Liver (tissue), 9 donors: ENCODE measurements around the gene LIN9. TPM values are rescaled to one million over a fixed set of nuclear protein-coding genes. Genes with fewer than 3 reads are reported as not detected.

Experiments
- DNase-seq: peaks from one replicate; pipeline ENCODE4 v3.0.0-alpha.2; 2017; ENCODE audit warnings: low spot score
- H3K27ac ChIP-seq, 2 donors: one replicate each; pipeline ENCODE4 v1.7.0; 2013; ENCODE audit warnings: inconsistent platforms in 2 of 2, low read length in 2 of 2, control low read depth in 1 of 2, low read depth in 1 of 2, mild to moderate bottlenecking in 1 of 2
- H3K27me3 ChIP-seq, 4 donors: one replicate each; pipeline versions ENCODE4 v1.6.1 to v1.7.0; 2013; ENCODE audit warnings: low read length in 3 of 4, inconsistent platforms in 1 of 4, mild to moderate bottlenecking in 1 of 4, moderate library complexity in 1 of 4; ENCODE audit not compliant: control insufficient read depth in 4 of 4, insufficient read depth in 4 of 4
- H3K36me3 ChIP-seq, 4 donors: one replicate each; pipeline versions ENCODE4 v1.6.1 to v1.7.0; 2013; ENCODE audit warnings: low read length in 3 of 4, mild to moderate bottlenecking in 3 of 4, low read depth in 1 of 4, moderate library complexity in 1 of 4; ENCODE audit not compliant: control insufficient read depth in 4 of 4, insufficient read depth in 3 of 4
- H3K4me1 ChIP-seq, 4 donors: one replicate each; pipeline versions ENCODE4 v1.6.1 to v1.7.0; 2013; ENCODE audit warnings: low read length in 3 of 4, mild to moderate bottlenecking in 3 of 4, moderate library complexity in 1 of 4; ENCODE audit not compliant: control insufficient read depth in 4 of 4, insufficient read depth in 4 of 4
- H3K4me3 ChIP-seq, 3 donors: one replicate each; pipeline versions ENCODE4 v1.6.1 to v1.7.0; 2013; ENCODE audit warnings: low read length in 3 of 3, control low read depth in 1 of 3, low read depth in 1 of 3, mild to moderate bottlenecking in 1 of 3
- H3K9ac ChIP-seq, 2 donors: one replicate each; pipeline ENCODE4 v1.7.0; 2013; ENCODE audit warnings: low read length in 2 of 2, mild to moderate bottlenecking in 2 of 2, moderate library complexity in 2 of 2, control low read depth in 1 of 2, low read depth in 1 of 2
- H3K9me3 ChIP-seq, 4 donors: one replicate each; pipeline versions ENCODE4 v1.6.1 to v1.7.0; 2013; ENCODE audit warnings: low read length in 3 of 4; ENCODE audit not compliant: control insufficient read depth in 4 of 4
- FOXA1 ChIP-seq: IDR thresholded peaks from 2 replicates; pipeline ENCODE4 v1.6.1; 2016; ENCODE audit warnings: antibody characterized with exemption
- FOXA2 ChIP-seq: IDR thresholded peaks from 2 replicates; pipeline ENCODE4 v1.6.1; 2016; ENCODE audit warnings: antibody characterized with exemption
- GABPA ChIP-seq, 2 donors: IDR thresholded peaks in 1 of 2; conservative IDR thresholded peaks in 1 of 2; 2 replicates each; pipeline ENCODE4 v1.6.1; 2016; ENCODE audit warnings: antibody characterized with exemption in 2 of 2, mild to moderate bottlenecking in 1 of 2, moderate library complexity in 1 of 2
- HNF4A ChIP-seq, 2 donors: conservative IDR thresholded peaks; 2 replicates each; pipeline ENCODE4 v1.6.1; 2016; ENCODE audit warnings: antibody characterized with exemption in 2 of 2, mild to moderate bottlenecking in 2 of 2
- JUND ChIP-seq, 2 donors: IDR thresholded peaks; 2 replicates each; pipeline ENCODE4 v1.6.1; 2016; ENCODE audit warnings: antibody characterized with exemption in 2 of 2
- NR2F2 ChIP-seq: IDR thresholded peaks from 2 replicates; pipeline ENCODE4 v1.6.1; 2016; ENCODE audit warnings: antibody characterized with exemption
- RAD21 ChIP-seq, 2 donors: IDR thresholded peaks; 2 replicates each; pipeline ENCODE4 v1.6.1; 2016; ENCODE audit warnings: antibody characterized with exemption in 2 of 2, mild to moderate bottlenecking in 2 of 2
- RXRA ChIP-seq, 2 donors: IDR thresholded peaks; 2 replicates each; pipeline ENCODE4 v1.6.1; 2017 to 2018; ENCODE audit warnings: antibody characterized with exemption in 2 of 2, mild to moderate bottlenecking in 1 of 2
- SP1 ChIP-seq: IDR thresholded peaks from 2 replicates; pipeline ENCODE4 v1.6.1; 2018; ENCODE audit warnings: antibody characterized with exemption, mild to moderate bottlenecking
- TAF1 ChIP-seq: conservative IDR thresholded peaks from 2 replicates; pipeline ENCODE4 v1.6.1; 2016; ENCODE audit warnings: antibody characterized with exemption, mild to moderate bottlenecking
- YY1 ChIP-seq: IDR thresholded peaks from 2 replicates; pipeline ENCODE4 v1.6.1; 2016; ENCODE audit warnings: antibody characterized with exemption, mild to moderate bottlenecking
- WGBS: extraction: QIAGEN DNeasy Blood & Tissue Kit; methylation state at CpG from one replicate; pipeline ENCODE4 v1.1.7; 2013; 5-methylcytosine and 5-hydroxymethylcytosine counted together
- polyA plus RNA-seq, 2 donors: library from polyadenylated mRNA; stranded (reverse) in 1 of 2; unstranded in 1 of 2; fragments of 200-250 nt in 1 of 2; fragments of >200 nt in 1 of 2; fragmentation: Nextera tagmentation in 1 of 2; extraction: Ambion mirVana in 1 of 2; gene quantifications; one replicate each; pipeline versions ENCODE4 v1.2.1 to v1.2.3, GENCODE V29; 2013 to 2015
- total RNA-seq, 2 donors: library from RNA; depleted of rRNA; stranded (reverse); fragments of >200 nt; gene quantifications; one replicate each; pipeline ENCODE4 v1.2.3, GENCODE V29; 2014
- TF ChIP-seq, protein P1 (sequence below): IDR thresholded peaks from 2 replicates; pipeline ENCODE4 v1.6.1; 2016; ENCODE audit warnings: antibody characterized with exemption, mild to moderate bottlenecking
- TF ChIP-seq, protein P2 (sequence below): IDR thresholded peaks from 2 replicates; pipeline ENCODE4 v1.6.1; 2016; ENCODE audit warnings: antibody characterized with exemption
- TF ChIP-seq, protein P3 (sequence below): IDR thresholded peaks from 2 replicates; pipeline ENCODE4 v1.6.1; 2016; ENCODE audit warnings: antibody characterized with exemption
- TF ChIP-seq, protein P4 (sequence below): fragments of 150-350 bp; IDR thresholded peaks from 2 replicates; pipeline ENCODE4 v1.5.1; 2017; ENCODE audit warnings: improper control_type of control experiment, low read depth, low read length; ENCODE audit not compliant: missing input control
- TF ChIP-seq, protein P5 (sequence below): IDR thresholded peaks from 2 replicates; pipeline ENCODE4 v1.6.1; 2016; ENCODE audit warnings: antibody characterized with exemption
- donor health status: healthy.
- donor health status: healthy.
- donor health status: healthy.
- donor health status: healthy.
- donor health status: healthy.

Gene LIN9
- total and polyA plus RNA-seq, 4 donors = 0.50 to 7.9 (median 1.00) TPM

DNA sequence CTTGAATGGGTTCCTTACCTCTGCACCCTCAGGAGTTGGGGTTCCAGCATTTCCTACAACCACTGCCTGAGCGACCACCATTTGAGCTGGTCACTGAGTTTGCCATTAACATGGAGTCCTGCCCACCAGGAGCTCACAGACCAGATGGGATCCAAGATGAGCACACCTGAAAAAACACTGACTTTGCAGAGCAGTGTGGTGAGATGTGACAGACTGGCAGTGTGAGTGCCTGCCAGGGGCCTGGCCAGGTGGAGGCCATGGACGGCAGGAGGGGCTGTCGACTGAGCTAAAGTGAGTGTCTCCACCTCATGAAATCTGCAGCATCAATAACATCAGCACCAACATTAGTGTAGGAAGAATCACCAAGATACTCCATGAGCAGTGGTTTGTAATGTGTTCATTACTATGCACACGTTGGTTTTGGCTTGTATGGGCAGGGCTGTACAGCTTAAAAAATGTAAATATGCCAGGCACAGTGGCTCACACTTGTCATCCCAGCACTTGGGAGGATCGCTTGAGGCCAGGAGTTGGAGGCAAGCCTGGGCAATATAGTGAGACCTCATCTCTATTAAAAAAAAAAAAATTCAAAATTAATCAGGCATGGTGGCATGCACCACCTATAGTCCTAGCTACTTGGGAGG, 97.7 kb downstream of the LIN9 start:
- WGBS = 84% methylated on average over 5 of the region's 5 CpGs
- Histone ChIP-seq H3K9me3 (no peaks in the 10 kb centered on the region), H3K9ac (no peak overlapping the region), H3K36me3 (no peaks in the 10 kb centered on the region), H3K27ac (no peak overlapping the region), H3K27me3 (no peaks in the 10 kb centered on the region), H3K4me1 (no peaks in the 10 kb centered on the region), H3K4me3 (no peak overlapping the region)
- no peak for DNase-seq
- TF ChIP-seq TAF1 (no peak), YY1 (no peak)

DNA sequence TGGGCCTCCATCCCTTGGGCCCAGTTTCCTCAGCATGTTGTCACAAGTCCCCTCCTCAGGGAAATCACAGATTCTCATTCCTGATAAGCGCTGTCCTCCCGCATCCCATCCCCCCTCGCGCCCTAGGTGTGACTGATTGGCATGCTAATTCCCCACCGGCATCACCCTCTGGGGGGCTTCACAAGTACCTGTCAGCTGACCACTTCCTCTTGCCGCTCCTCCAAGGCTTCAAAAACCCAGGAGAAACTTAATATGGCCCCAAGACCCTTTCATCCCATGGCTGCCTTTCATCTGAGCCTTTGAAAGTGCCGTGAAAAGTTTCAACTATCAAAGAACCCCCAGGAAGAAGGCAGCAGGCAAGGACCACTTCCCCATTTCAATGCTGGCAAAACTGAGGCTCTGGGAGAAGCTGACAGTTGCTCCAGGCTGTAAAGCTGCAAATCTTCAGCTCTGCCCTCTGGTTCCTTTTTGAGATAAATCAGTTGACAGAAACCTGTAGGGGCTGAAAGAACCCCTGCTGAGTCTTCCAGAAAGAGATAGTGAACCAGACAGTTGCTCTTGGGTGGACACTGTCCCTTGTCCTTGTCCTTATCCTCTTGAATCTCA, 98.3 kb downstream of the LIN9 start:
- H3K27ac ChIP-seq = no peak overlapping the region
- no peak for TF ChIP-seq JUND (IDR thresholded peaks at IDR 0.05)
- TF ChIP-seq, protein P1, sequence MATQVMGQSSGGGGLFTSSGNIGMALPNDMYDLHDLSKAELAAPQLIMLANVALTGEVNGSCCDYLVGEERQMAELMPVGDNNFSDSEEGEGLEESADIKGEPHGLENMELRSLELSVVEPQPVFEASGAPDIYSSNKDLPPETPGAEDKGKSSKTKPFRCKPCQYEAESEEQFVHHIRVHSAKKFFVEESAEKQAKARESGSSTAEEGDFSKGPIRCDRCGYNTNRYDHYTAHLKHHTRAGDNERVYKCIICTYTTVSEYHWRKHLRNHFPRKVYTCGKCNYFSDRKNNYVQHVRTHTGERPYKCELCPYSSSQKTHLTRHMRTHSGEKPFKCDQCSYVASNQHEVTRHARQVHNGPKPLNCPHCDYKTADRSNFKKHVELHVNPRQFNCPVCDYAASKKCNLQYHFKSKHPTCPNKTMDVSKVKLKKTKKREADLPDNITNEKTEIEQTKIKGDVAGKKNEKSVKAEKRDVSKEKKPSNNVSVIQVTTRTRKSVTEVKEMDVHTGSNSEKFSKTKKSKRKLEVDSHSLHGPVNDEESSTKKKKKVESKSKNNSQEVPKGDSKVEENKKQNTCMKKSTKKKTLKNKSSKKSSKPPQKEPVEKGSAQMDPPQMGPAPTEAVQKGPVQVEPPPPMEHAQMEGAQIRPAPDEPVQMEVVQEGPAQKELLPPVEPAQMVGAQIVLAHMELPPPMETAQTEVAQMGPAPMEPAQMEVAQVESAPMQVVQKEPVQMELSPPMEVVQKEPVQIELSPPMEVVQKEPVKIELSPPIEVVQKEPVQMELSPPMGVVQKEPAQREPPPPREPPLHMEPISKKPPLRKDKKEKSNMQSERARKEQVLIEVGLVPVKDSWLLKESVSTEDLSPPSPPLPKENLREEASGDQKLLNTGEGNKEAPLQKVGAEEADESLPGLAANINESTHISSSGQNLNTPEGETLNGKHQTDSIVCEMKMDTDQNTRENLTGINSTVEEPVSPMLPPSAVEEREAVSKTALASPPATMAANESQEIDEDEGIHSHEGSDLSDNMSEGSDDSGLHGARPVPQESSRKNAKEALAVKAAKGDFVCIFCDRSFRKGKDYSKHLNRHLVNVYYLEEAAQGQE = no peak
- no peak for TF ChIP-seq FOXA2
- TF ChIP-seq, protein P2, sequence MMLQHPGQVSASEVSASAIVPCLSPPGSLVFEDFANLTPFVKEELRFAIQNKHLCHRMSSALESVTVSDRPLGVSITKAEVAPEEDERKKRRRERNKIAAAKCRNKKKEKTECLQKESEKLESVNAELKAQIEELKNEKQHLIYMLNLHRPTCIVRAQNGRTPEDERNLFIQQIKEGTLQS = no peak
- TF ChIP-seq, protein P3, sequence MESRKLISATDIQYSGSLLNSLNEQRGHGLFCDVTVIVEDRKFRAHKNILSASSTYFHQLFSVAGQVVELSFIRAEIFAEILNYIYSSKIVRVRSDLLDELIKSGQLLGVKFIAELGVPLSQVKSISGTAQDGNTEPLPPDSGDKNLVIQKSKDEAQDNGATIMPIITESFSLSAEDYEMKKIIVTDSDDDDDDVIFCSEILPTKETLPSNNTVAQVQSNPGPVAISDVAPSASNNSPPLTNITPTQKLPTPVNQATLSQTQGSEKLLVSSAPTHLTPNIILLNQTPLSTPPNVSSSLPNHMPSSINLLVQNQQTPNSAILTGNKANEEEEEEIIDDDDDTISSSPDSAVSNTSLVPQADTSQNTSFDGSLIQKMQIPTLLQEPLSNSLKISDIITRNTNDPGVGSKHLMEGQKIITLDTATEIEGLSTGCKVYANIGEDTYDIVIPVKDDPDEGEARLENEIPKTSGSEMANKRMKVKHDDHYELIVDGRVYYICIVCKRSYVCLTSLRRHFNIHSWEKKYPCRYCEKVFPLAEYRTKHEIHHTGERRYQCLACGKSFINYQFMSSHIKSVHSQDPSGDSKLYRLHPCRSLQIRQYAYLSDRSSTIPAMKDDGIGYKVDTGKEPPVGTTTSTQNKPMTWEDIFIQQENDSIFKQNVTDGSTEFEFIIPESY = no peak
- TF ChIP-seq TAF1 = no peak
- TF ChIP-seq YY1 = no peak
- no peak for TF ChIP-seq HNF4A (conservative IDR thresholded peaks at IDR 0.05)
- TF ChIP-seq SP1 = no peak
- TF ChIP-seq GABPA (IDR thresholded peaks at IDR 0.05 in 1 of 2, conservative IDR thresholded peaks at IDR 0.05 in 1 of 2) = no peak
- TF ChIP-seq RXRA (IDR thresholded peaks at IDR 0.05) = no peak
- no peak for TF ChIP-seq NR2F2
- no peak for TF ChIP-seq FOXA1
- TF ChIP-seq RAD21 (IDR thresholded peaks at IDR 0.05) = no peak
- TF ChIP-seq, protein P4, sequence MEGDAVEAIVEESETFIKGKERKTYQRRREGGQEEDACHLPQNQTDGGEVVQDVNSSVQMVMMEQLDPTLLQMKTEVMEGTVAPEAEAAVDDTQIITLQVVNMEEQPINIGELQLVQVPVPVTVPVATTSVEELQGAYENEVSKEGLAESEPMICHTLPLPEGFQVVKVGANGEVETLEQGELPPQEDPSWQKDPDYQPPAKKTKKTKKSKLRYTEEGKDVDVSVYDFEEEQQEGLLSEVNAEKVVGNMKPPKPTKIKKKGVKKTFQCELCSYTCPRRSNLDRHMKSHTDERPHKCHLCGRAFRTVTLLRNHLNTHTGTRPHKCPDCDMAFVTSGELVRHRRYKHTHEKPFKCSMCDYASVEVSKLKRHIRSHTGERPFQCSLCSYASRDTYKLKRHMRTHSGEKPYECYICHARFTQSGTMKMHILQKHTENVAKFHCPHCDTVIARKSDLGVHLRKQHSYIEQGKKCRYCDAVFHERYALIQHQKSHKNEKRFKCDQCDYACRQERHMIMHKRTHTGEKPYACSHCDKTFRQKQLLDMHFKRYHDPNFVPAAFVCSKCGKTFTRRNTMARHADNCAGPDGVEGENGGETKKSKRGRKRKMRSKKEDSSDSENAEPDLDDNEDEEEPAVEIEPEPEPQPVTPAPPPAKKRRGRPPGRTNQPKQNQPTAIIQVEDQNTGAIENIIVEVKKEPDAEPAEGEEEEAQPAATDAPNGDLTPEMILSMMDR = no peak
- TF ChIP-seq, protein P5, sequence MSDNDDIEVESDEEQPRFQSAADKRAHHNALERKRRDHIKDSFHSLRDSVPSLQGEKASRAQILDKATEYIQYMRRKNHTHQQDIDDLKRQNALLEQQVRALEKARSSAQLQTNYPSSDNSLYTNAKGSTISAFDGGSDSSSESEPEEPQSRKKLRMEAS = no peak
- no peak overlapping the region for H3K4me3 ChIP-seq
- no peaks in the 10 kb centered on the region for H3K4me1 ChIP-seq
- H3K9me3 ChIP-seq = no peaks in the 10 kb centered on the region
- no peak overlapping the region for H3K9ac ChIP-seq
- WGBS = 75% methylated on average over 7 of the region's 7 CpGs
- H3K36me3 ChIP-seq = no peaks in the 10 kb centered on the region
- DNase-seq = no peak
- H3K27me3 ChIP-seq = no peaks in the 10 kb centered on the region
